ENCODE results near the gene YWHAB. TPM values are rescaled to one million over a fixed set of nuclear protein-coding genes. Genes with fewer than 3 reads are reported as not detected.

Gene YWHAB
- total RNA-seq, 1 donor from 2014 or later = 234 TPM

GRCh38 chr20:44938637-44939036 lies 53.1 kb downstream of the YWHAB start:
- H3K9me3 Mint-ChIP-seq = no peaks in the 10 kb centered on the region
- ATAC-seq (ENCODE audit: low read depth) (no peak), DNase-seq (no peak)
- POLR2A ChIA-PET = no interaction called here
- no peak for TF ChIP-seq CTCF (IDR thresholded peaks at IDR 0.05)
- peaks cover 83% of the 10 kb centered on the region for H3K36me3 Mint-ChIP-seq (ENCODE audit: low read depth)
- no peaks in the 10 kb centered on the region for H3K4me1 Mint-ChIP-seq
- intact Hi-C loops (cut with micrococcal nuclease) = no loop called here
- no peak overlapping the region for H3K4me3 Mint-ChIP-seq
- H3K27ac Mint-ChIP-seq = no peak overlapping the region
- no peaks in the 10 kb centered on the region for H3K27me3 Mint-ChIP-seq
- CTCF ChIA-PET = interaction anchor here (0.6 kb wide), 1 partner anchor 73 kb away, joined by 5 read pairs; no protein-coding TSS in a partner anchor

GRCh38 chr20:44941120-44941691 lies 55.7 kb downstream of the YWHAB start:
- Mint-ChIP-seq H3K27me3 (no peaks in the 10 kb centered on the region), H3K9me3 (no peaks in the 10 kb centered on the region), H3K4me3 (no peak overlapping the region), H3K36me3 (ENCODE audit: low read depth) (peaks cover 91% of the 10 kb centered on the region), H3K4me1 (no peaks in the 10 kb centered on the region), H3K27ac (peak overlapping the region; percentile 33)
- POLR2A ChIA-PET = no interaction called here
- ATAC-seq (ENCODE audit: low read depth) (no peak), DNase-seq (no peak)
- intact Hi-C loops (cut with micrococcal nuclease) = no loop called here
- no peak for TF ChIP-seq CTCF (IDR thresholded peaks at IDR 0.05)
- CTCF ChIA-PET = no interaction called here

GRCh38 chr20:44942264-44942973 lies 56.9 kb downstream of the YWHAB start:
- no peaks in the 10 kb centered on the region for H3K4me1 Mint-ChIP-seq
- no peak for TF ChIP-seq CTCF (IDR thresholded peaks at IDR 0.05)
- no peak for ATAC-seq (ENCODE audit: low read depth)
- intact Hi-C loops (cut with micrococcal nuclease) = no loop called here
- ChIA-PET CTCF (no interaction called here), POLR2A (interaction anchor here (0.5 to 1.9 kb wide), 2 partner anchors 10 to 17 kb away, joined by 3 to 5 read pairs; no protein-coding TSS in a partner anchor)
- DNase-seq = no peak
- H3K36me3 Mint-ChIP-seq (ENCODE audit: low read depth) = peaks cover 91% of the 10 kb centered on the region
- H3K27me3 Mint-ChIP-seq = no peaks in the 10 kb centered on the region
- H3K4me3 Mint-ChIP-seq = no peak overlapping the region
- no peaks in the 10 kb centered on the region for H3K9me3 Mint-ChIP-seq
- H3K27ac Mint-ChIP-seq = no peak overlapping the region

GRCh38 chr20:44943828-44944227 lies 58.3 kb downstream of the YWHAB start:
- H3K27ac Mint-ChIP-seq = no peak overlapping the region
- H3K27me3 Mint-ChIP-seq = no peaks in the 10 kb centered on the region
- ATAC-seq (ENCODE audit: low read depth) (no peak), DNase-seq (no peak)
- H3K4me1 Mint-ChIP-seq = no peaks in the 10 kb centered on the region
- H3K9me3 Mint-ChIP-seq = no peaks in the 10 kb centered on the region
- intact Hi-C loops (cut with micrococcal nuclease) = no loop called here
- no peak overlapping the region for H3K4me3 Mint-ChIP-seq
- TF ChIP-seq CTCF (IDR thresholded peaks at IDR 0.05) = no peak
- H3K36me3 Mint-ChIP-seq (ENCODE audit: low read depth) = peaks cover 94% of the 10 kb centered on the region
- CTCF ChIA-PET = no interaction called here
- POLR2A ChIA-PET = interaction anchor here (1.9 kb wide), 1 partner anchor 8 kb away, joined by 5 read pairs; no protein-coding TSS in a partner anchor

GRCh38 chr20:44945261-44945660 lies 59.8 kb downstream of the YWHAB start:
- TF ChIP-seq CTCF (IDR thresholded peaks at IDR 0.05) = no peak
- H3K4me3 Mint-ChIP-seq = no peak overlapping the region
- H3K36me3 Mint-ChIP-seq (ENCODE audit: low read depth) = peaks cover 97% of the 10 kb centered on the region
- DNase-seq (no peak), ATAC-seq (ENCODE audit: low read depth) (no peak)
- H3K27ac Mint-ChIP-seq = peak overlapping the region; percentile 14
- no peaks in the 10 kb centered on the region for H3K4me1 Mint-ChIP-seq
- CTCF ChIA-PET = no interaction called here
- intact Hi-C loops (cut with micrococcal nuclease) = no loop called here
- no peaks in the 10 kb centered on the region for H3K27me3 Mint-ChIP-seq
- H3K9me3 Mint-ChIP-seq = no peaks in the 10 kb centered on the region
- POLR2A ChIA-PET = no interaction called here
